ENCODE measurements around the gene NEDD1. TPM values are rescaled to one million over a fixed set of nuclear protein-coding genes. Genes with fewer than 3 reads are reported as not detected.

Gene NEDD1
- total RNA-seq, 1 donor from 2014 or later, result 25.1 TPM

GRCh38 chr12:96878704-96879103 lies 28.4 kb upstream of the NEDD1 start:
- TF ChIP-seq CTCF (IDR thresholded peaks at IDR 0.05; ENCODE audit: unreplicated experiment), result no peak
- peaks cover 14% of the 10 kb centered on the region for H3K9me3 Mint-ChIP-seq
- H3K4me1 Mint-ChIP-seq, result peaks cover 6% of the 10 kb centered on the region
- H3K27ac Mint-ChIP-seq, result no peak overlapping the region
- H3K36me3 Mint-ChIP-seq, result no peaks in the 10 kb centered on the region
- DNase-seq (ENCODE audit: low spot score in 2 of 2, unreplicated experiment in 2 of 2), result no peak
- H3K27me3 Mint-ChIP-seq (ENCODE audit: low read depth), result no peaks in the 10 kb centered on the region
- H3K4me3 Mint-ChIP-seq, result no peak overlapping the region

GRCh38 chr12:96879301-96879700 lies 27.8 kb upstream of the NEDD1 start:
- Mint-ChIP-seq H3K4me3 (no peak overlapping the region), H3K27ac (no peak overlapping the region), H3K27me3 (ENCODE audit: low read depth) (no peaks in the 10 kb centered on the region), H3K9me3 (peaks cover 14% of the 10 kb centered on the region), H3K36me3 (no peaks in the 10 kb centered on the region), H3K4me1 (peaks cover 6% of the 10 kb centered on the region)
- TF ChIP-seq CTCF (IDR thresholded peaks at IDR 0.05; ENCODE audit: unreplicated experiment), result no peak
- DNase-seq (ENCODE audit: low spot score in 2 of 2, unreplicated experiment in 2 of 2), result no peak

- no peaks in the 10 kb centered on the region for H3K27me3 Mint-ChIP-seq (ENCODE audit: low read depth)
- TF ChIP-seq CTCF (IDR thresholded peaks at IDR 0.05; ENCODE audit: unreplicated experiment), result no peak
- peaks cover 14% of the 10 kb centered on the region for H3K9me3 Mint-ChIP-seq
- H3K4me1 Mint-ChIP-seq, result peaks cover 6% of the 10 kb centered on the region
- H3K4me3 Mint-ChIP-seq, result no peak overlapping the region
- DNase-seq (ENCODE audit: low spot score in 2 of 2, unreplicated experiment in 2 of 2), result no peak
- no peak overlapping the region for H3K27ac Mint-ChIP-seq
- H3K36me3 Mint-ChIP-seq, result no peaks in the 10 kb centered on the region
Measured at GRCh38 chr12:96880220-96880619, 26.8 kb upstream of the NEDD1 start.

GRCh38 chr12:96881608-96882007 lies 25.4 kb upstream of the NEDD1 start:
- H3K4me3 Mint-ChIP-seq, result no peak overlapping the region
- peaks cover 8% of the 10 kb centered on the region for H3K4me1 Mint-ChIP-seq
- H3K27me3 Mint-ChIP-seq (ENCODE audit: low read depth), result no peaks in the 10 kb centered on the region
- peaks cover 14% of the 10 kb centered on the region for H3K9me3 Mint-ChIP-seq
- H3K36me3 Mint-ChIP-seq, result no peaks in the 10 kb centered on the region
- no peak overlapping the region for H3K27ac Mint-ChIP-seq
- DNase-seq (ENCODE audit: low spot score in 2 of 2, unreplicated experiment in 2 of 2), result no peak
- no peak for TF ChIP-seq CTCF (IDR thresholded peaks at IDR 0.05; ENCODE audit: unreplicated experiment)

GRCh38 chr12:96882862-96883261 lies 24.2 kb upstream of the NEDD1 start:
- no peaks in the 10 kb centered on the region for H3K27me3 Mint-ChIP-seq (ENCODE audit: low read depth)
- DNase-seq (ENCODE audit: low spot score in 2 of 2, unreplicated experiment in 2 of 2), result no peak

More at GRCh38 chr12:96882862-96883261, 24.2 kb upstream of the NEDD1 start:
- H3K36me3 Mint-ChIP-seq, result no peaks in the 10 kb centered on the region
- H3K4me3 Mint-ChIP-seq, result no peak overlapping the region
- no peak overlapping the region for H3K27ac Mint-ChIP-seq
- H3K4me1 Mint-ChIP-seq, result peaks cover 18% of the 10 kb centered on the region
- peaks cover 14% of the 10 kb centered on the region for H3K9me3 Mint-ChIP-seq
- no peak for TF ChIP-seq CTCF (IDR thresholded peaks at IDR 0.05; ENCODE audit: unreplicated experiment)
